Measurements from ENCODE around the gene FBN2.

Gene FBN2

DNA sequence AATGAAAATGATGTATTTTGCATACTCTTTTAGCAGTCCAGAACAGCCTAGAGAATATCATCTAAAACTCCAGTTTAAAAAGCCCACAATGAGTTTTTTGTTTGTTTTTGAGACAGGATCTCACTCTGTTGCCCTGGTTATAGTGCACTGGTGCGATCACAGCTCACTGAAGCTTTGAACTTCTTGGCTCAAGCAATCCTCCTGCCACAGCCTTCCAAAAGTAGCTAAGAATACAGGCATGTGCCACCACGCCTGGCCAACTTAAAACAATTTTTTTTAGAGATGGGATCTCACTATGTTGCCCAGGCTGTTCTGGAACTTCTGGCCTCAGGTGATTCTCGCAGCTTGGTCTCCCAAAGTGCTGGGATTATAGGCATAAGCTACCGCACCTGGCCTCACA lies 175.7 kb downstream of the FBN2 start:
- TF ChIP-seq, protein P1, sequence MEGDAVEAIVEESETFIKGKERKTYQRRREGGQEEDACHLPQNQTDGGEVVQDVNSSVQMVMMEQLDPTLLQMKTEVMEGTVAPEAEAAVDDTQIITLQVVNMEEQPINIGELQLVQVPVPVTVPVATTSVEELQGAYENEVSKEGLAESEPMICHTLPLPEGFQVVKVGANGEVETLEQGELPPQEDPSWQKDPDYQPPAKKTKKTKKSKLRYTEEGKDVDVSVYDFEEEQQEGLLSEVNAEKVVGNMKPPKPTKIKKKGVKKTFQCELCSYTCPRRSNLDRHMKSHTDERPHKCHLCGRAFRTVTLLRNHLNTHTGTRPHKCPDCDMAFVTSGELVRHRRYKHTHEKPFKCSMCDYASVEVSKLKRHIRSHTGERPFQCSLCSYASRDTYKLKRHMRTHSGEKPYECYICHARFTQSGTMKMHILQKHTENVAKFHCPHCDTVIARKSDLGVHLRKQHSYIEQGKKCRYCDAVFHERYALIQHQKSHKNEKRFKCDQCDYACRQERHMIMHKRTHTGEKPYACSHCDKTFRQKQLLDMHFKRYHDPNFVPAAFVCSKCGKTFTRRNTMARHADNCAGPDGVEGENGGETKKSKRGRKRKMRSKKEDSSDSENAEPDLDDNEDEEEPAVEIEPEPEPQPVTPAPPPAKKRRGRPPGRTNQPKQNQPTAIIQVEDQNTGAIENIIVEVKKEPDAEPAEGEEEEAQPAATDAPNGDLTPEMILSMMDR (IDR thresholded peaks at IDR 0.05), result no peak

DNA sequence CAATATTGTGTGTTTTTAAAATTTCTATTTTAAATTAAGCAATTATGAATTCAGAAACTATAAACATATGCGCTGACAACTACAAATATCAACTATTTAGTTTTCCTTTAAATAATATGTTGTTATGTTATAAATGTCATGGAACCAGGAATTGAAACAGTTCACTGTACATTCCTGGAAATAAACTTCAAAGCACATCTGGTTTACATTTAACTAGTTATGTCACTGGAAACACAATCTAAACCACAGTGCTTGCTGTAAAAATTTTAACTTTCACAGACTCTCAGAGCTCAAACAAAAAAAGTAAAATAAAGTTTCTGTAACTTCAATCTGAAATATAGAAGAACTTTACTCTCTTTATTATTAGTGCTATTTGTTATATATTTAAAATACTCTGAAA lies 179.2 kb downstream of the FBN2 start:
- TF ChIP-seq, protein P1 (IDR thresholded peaks at IDR 0.05), result no peak

DNA sequence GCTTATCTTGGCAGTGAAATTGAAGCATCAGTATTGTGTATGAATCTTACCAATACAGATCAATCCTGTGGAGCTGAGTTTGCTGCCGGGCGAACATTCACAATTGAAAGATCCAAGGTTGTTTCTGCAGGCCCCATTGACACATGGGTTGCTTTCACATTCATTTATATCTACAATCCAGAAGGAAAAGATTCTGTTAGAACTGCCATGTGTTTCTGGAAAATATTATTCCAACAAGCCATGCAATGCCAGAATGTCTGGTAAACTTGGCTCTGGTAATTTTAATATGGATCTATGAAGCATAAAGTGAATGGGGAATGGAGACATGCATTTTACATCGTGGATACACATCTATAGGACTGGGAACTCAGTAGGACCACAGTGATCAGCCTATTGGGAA lies 180.8 kb downstream of the FBN2 start:
- TF ChIP-seq, protein P1 (IDR thresholded peaks at IDR 0.05), result no peak

DNA sequence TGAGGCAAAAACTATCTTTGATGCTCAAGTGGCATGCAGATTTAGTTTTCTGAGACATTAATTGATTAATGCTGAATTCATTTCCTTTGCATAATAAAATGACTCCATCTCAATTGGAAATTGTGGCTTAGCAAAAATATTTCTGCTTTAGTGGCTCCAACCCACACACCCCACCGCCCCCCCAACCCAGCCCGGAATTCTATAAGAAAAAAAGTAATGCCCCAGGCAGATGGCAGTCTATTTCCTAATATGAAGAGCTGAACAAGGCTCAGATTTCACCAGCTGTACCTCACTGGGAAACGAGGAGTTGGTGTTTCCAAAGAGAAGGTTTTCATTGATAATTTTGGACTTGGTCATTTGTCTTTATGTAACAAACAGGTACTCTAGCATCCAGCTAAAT lies 182.1 kb downstream of the FBN2 start:
- TF ChIP-seq, protein P1 (IDR thresholded peaks at IDR 0.05), result no peak

DNA sequence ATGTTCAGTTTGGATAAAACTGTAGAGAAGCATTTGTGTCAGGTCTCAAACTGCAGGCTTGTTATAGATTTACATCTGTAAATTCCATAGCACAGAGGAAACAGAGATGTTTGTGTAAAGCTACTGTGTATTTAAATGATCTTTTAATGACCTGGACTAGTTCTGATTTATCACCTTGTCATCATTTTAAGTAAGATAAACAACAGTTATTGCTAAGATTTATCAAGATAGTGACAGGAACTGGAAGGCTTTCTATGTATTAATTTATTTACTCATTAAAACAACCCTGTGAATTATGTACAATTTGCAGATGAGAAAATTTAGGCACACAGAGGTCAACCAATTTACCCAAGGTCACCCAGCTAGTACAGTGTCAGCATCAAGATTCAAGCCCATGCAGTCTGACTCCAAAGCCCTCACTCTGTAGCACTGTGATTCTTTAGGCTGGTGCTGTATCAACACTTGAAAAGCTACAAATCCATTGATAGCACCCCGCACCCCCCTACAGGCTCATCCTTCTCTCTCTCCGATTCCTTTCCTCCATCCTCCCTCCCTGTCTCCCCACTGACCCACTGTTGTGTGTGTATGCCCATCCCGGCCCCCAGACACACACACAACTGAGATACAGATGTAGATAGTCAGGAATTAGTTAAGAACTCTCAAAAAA lies 184.5 kb downstream of the FBN2 start:
- TF ChIP-seq, protein P1 (IDR thresholded peaks at IDR 0.05), result no peak

DNA sequence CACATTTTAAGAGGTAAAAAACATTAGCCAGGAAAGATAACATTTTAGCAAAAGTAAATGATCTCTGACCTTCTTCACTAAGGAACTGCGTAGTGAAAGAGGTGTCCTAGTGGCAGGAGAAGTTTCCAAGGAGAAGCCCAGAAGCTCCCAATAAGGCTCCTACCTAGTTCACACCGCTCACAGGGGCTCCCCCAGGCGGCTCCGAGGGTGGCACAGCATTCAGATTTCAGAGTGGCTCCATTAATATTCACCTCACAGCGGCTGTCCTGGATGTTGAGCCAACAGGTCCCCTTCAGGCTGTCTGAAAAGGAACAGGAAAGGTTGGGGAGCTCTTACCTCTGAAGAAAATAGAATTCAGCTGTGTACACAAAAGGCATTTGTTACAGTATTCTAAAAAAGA lies 187.3 kb downstream of the FBN2 start:
- TF ChIP-seq, protein P1 (IDR thresholded peaks at IDR 0.05), result no peak

DNA sequence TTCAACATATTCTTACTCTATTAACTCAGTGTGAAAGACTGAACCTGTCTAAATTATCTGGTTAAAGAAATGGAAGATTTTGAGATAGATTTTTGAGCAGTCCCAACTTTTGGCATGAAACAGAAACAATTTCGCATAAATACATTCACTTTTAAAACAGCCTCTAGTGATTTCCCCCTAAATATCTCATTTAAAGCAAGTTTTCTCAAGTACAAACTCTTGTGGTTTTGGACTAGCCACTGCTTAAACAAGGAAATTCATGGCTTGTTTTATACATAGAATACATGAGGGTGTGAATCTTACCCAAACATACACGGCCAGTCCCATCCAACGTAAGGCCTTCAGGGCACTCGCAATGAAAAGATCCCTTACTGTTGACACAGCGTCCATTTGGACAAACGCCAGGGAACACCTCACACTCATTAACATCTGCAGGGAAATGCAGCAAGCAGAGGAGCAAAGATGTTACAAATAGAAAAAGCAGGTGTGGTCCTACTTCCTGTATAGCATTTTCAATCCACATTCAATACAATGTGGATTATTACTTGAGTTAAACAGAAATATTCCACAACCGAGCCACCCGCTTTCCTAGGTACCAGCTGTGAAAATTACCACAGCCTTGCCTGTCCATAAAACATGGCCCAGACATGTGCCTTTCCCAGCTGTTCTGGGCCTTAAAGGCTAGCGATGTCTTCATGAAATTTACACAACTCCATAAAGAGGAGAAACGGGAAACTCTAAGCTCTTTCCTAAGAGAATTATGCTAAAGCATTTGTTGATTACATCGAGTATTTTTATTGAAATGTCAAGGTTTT lies 188.8 kb downstream of the FBN2 start:
- TF ChIP-seq, protein P1 (IDR thresholded peaks at IDR 0.05), result no peak
